HL-60 (cell line): ENCODE results near the gene TRPM6.
A peak's percentile ranks its signal among the peaks of the same experiment; 100 is the strongest.

Experiments used
- DNase-seq, 2 experiments: peaks; one replicate each; pipeline ENCODE4 v3.0.0-alpha.2; 2010 to 2020; ENCODE audit warnings: low read depth in 1 of 2, low spot score in 1 of 2
- H3K27ac ChIP-seq: fragments of 250-450 bp; sonication (Bioruptor Pico); replicated peaks from 2 replicates; pipeline ENCODE4 v1.5.1; 2020; ENCODE audit warnings: mild to moderate bottlenecking, moderate library complexity
- H3K27me3 ChIP-seq: fragments of 250-450 bp; sonication (Bioruptor Pico); 2 replicates; pipeline ENCODE4 v1.5.1; 2021; ENCODE audit warnings: mild to moderate bottlenecking, moderate library complexity; ENCODE audit not compliant: insufficient read depth, poor library complexity, severe bottlenecking
- H3K4me3 ChIP-seq: replicated peaks from 2 replicates; pipeline ENCODE4 v1.5.1; 2011; ENCODE audit warnings: mild to moderate bottlenecking, control low read depth, low read length; ENCODE audit not compliant: insufficient read depth
- CTCF ChIP-seq: IDR thresholded peaks from one replicate; pipeline ENCODE4 v1.5.1; 2011; ENCODE audit warnings: low read length, control low read depth, inconsistent platforms; ENCODE audit not compliant: insufficient read depth
- GABPA ChIP-seq: IDR thresholded peaks from 2 replicates; pipeline ENCODE4 v1.6.1; 2012; ENCODE audit warnings: low read depth
- POLR2AphosphoS5 ChIP-seq: IDR thresholded peaks from 2 replicates; pipeline ENCODE4 v1.6.1; 2012; ENCODE audit warnings: low read depth
- REST ChIP-seq: IDR thresholded peaks from 2 replicates; pipeline ENCODE4 v1.6.1; 2012; ENCODE audit warnings: low read depth; ENCODE audit not compliant: insufficient replicate concordance
- SPI1 ChIP-seq: IDR thresholded peaks from 2 replicates; pipeline ENCODE4 v1.6.1; 2012; ENCODE audit warnings: low read depth, mild to moderate bottlenecking, borderline replicate concordance

Gene TRPM6

GRCh38 chr9:74783408-74783807, 104.3 kb downstream of the TRPM6 start:
- no peaks in the 10 kb centered on the region for H3K27me3 ChIP-seq
- H3K4me3 ChIP-seq: no peak overlapping the region
- no peak for DNase-seq
- no peak for TF ChIP-seq GABPA
- TF ChIP-seq CTCF: no peak
- no peak for TF ChIP-seq REST
- no peak for TF ChIP-seq SPI1
- TF ChIP-seq POLR2AphosphoS5: no peak
- no peak overlapping the region for H3K27ac ChIP-seq

- TF ChIP-seq SPI1: no peak
- peak; percentile 59 for TF ChIP-seq CTCF
Observed at GRCh38 chr9:74777136-74777879, 110.4 kb downstream of the TRPM6 start.

GRCh38 chr9:74775396-74775795, 112.3 kb downstream of the TRPM6 start:
- Histone ChIP-seq H3K27ac (no peak overlapping the region), H3K27me3 (no peaks in the 10 kb centered on the region), H3K4me3 (no peak overlapping the region)
- DNase-seq: no peak
- TF ChIP-seq GABPA (no peak), POLR2AphosphoS5 (no peak), REST (no peak)

More at GRCh38 chr9:74777136-74777879, 110.4 kb downstream of the TRPM6 start:
- peak; percentile 6 to 54 for DNase-seq
- H3K4me3 ChIP-seq: no peak overlapping the region
- no peaks in the 10 kb centered on the region for H3K27me3 ChIP-seq
- H3K27ac ChIP-seq: no peak overlapping the region

- DNase-seq: peak; percentile 21 to 67
- TF ChIP-seq POLR2AphosphoS5 (no peak), SPI1 (no peak), GABPA (no peak), REST (no peak), CTCF (peak; percentile 86)
- H3K4me3 ChIP-seq: no peak overlapping the region
Observed at GRCh38 chr9:74773886-74774479, 113.7 kb downstream of the TRPM6 start.

More at GRCh38 chr9:74773886-74774479, 113.7 kb downstream of the TRPM6 start:
- Histone ChIP-seq H3K27ac (no peak overlapping the region), H3K27me3 (no peaks in the 10 kb centered on the region)
